GM19372 (cell line): ENCODE results near the gene FAT4.

ENCODE experiments used
- ATAC-seq: cut with Tn5 transposase; IDR thresholded peaks from one replicate; pipeline ENCODE4 v1.9.1; 2021; ENCODE audit warnings: mild to moderate bottlenecking, low read depth, moderate library complexity; ENCODE audit not compliant: unreplicated experiment

FAT4 gene

GRCh38 chr4:125314676-125315575 is at the start of gene FAT4:
TSS of gene FAT4 (plus strand) at chr4:125314955. CDS start at chr4:125316412, 1,457 bp downstream.
- ATAC-seq, result peak; percentile 53

GRCh38 chr4:125265846-125266245 is 48.9 kb upstream of the FAT4 start:
- ATAC-seq, result no peak

- no peak for ATAC-seq
Observed at GRCh38 chr4:125266901-125267604, 47.7 kb upstream of the FAT4 start.

GRCh38 chr4:125267630-125268029 is 47.1 kb upstream of the FAT4 start:
- ATAC-seq, result no peak

- no peak for ATAC-seq
Observed at GRCh38 chr4:125268068-125268755, 46.5 kb upstream of the FAT4 start.

- no peak for ATAC-seq
Observed at GRCh38 chr4:125276811-125277210, 37.9 kb upstream of the FAT4 start.

GRCh38 chr4:125277790-125278189 is 37.0 kb upstream of the FAT4 start:
- ATAC-seq, result no peak

GRCh38 chr4:125280892-125281403 is 33.8 kb upstream of the FAT4 start:
- no peak for ATAC-seq

- no peak for ATAC-seq
Observed at GRCh38 chr4:125283707-125284279, 31.0 kb upstream of the FAT4 start.

- ATAC-seq, result no peak
Observed at GRCh38 chr4:125297116-125297515, 17.6 kb upstream of the FAT4 start.

- ATAC-seq, result no peak
Observed at GRCh38 chr4:125303058-125303457, 11.7 kb upstream of the FAT4 start.

GRCh38 chr4:125303821-125304220 is 10.9 kb upstream of the FAT4 start:
- no peak for ATAC-seq

- no peak for ATAC-seq
Observed at GRCh38 chr4:125306112-125306511, 8.6 kb upstream of the FAT4 start.

- ATAC-seq, result no peak
Observed at GRCh38 chr4:125306533-125306932, 8.2 kb upstream of the FAT4 start.

GRCh38 chr4:125311503-125311902 is 3.3 kb upstream of the FAT4 start:
- no peak for ATAC-seq

- ATAC-seq, result peak; percentile 53
Observed at GRCh38 chr4:125313497-125313896, 1.3 kb upstream of the FAT4 start.

GRCh38 chr4:125313989-125314667 is 627 bp upstream of the FAT4 start:
- ATAC-seq, result no peak

GRCh38 chr4:125315576-125316400 is 1.0 kb downstream of the FAT4 start:
- peak; percentile 3 for ATAC-seq

- no peak for ATAC-seq
Observed at GRCh38 chr4:125316401-125316790, 1.6 kb downstream of the FAT4 start.
